K562 (cell line): Measurements from ENCODE around the gene TBX19. TPM values are rescaled to one million over a fixed set of nuclear protein-coding genes. Genes with fewer than 3 reads are reported as not detected.

Experiments used
- ARNT ChIP-seq, 2 experiments: fragments of 450-650 bp; IDR thresholded peaks; 2 replicates each; pipeline ENCODE4 v1.6.1; 2016; ENCODE audit warnings: mild to moderate bottlenecking in 1 of 2
- DNMT1 ChIP-seq: fragments of 450-650 bp; IDR thresholded peaks from 2 replicates; pipeline ENCODE4 v1.6.1; 2016; ENCODE audit warnings: antibody characterized with exemption, mild to moderate bottlenecking
- DPF2 ChIP-seq: fragments of 450-650 bp; IDR thresholded peaks from 2 replicates; pipeline ENCODE4 v1.6.1; 2016
- FOS ChIP-seq: IDR thresholded peaks from 3 replicates; pipeline ENCODE4 v1.6.1; 2011; ENCODE audit not compliant: insufficient read length; ENCODE audit errors: extremely low read depth
- GATAD2A ChIP-seq: fragments of 450-650 bp; IDR thresholded peaks from 2 replicates; pipeline ENCODE4 v1.6.1; 2017
- HDAC2 ChIP-seq: fragments of 450-650 bp; IDR thresholded peaks from 2 replicates; pipeline ENCODE4 v1.6.1; 2016; ENCODE audit warnings: mild to moderate bottlenecking
- JUNB ChIP-seq: fragments of 450-650 bp; formaldehyde crosslinking; conservative IDR thresholded peaks from 2 replicates; pipeline ENCODE4 v1.4.0; 2020; ENCODE audit warnings: mild to moderate bottlenecking
- MAFF ChIP-seq: IDR thresholded peaks from 2 replicates; pipeline ENCODE4 v1.6.1; 2012; ENCODE audit warnings: low read length, improper control_type of control experiment
- RAD51 ChIP-seq: fragments of 450-650 bp; IDR thresholded peaks from 2 replicates; pipeline ENCODE4 v1.7.1; 2016; ENCODE audit warnings: low read depth, mild to moderate bottlenecking, borderline replicate concordance
- RCOR1 ChIP-seq, 2 experiments: IDR thresholded peaks; 2 replicates each; pipeline ENCODE4 v1.6.1; 2012; ENCODE audit warnings: low read depth in 2 of 2, low read length in 2 of 2, borderline replicate concordance in 1 of 2, improper control_type of control experiment in 1 of 2
- SMARCE1 ChIP-seq: fragments of 450-650 bp; IDR thresholded peaks from 2 replicates; pipeline ENCODE4 v1.7.1; 2016; ENCODE audit warnings: mild to moderate bottlenecking
- SUPT5H ChIP-seq: fragments of 450-650 bp; IDR thresholded peaks from 2 replicates; pipeline ENCODE4 v1.6.1; 2016
- TBL1XR1 ChIP-seq, 2 experiments: IDR thresholded peaks; 2 replicates each; pipeline ENCODE4 v1.6.1; 2012; ENCODE audit warnings: improper control_type of control experiment in 2 of 2, low read length in 2 of 2, mild to moderate bottlenecking in 1 of 2
- ZNF12 ChIP-seq: sonication (generic); formaldehyde crosslinking; IDR thresholded peaks from 2 replicates; pipeline ENCODE4 v1.4.0; 2020; ENCODE audit warnings: mild to moderate bottlenecking, missing genetic modification reagents
- ZNF551 ChIP-seq: fragments of 250-450 bp; sonication (Bioruptor Pico); IDR thresholded peaks from 2 replicates; pipeline ENCODE4 v1.5.0; 2021; ENCODE audit warnings: mild to moderate bottlenecking, moderate library complexity
- ZNF668 ChIP-seq: fragments of 250-450 bp; sonication (Bioruptor Pico); IDR thresholded peaks from 2 replicates; pipeline ENCODE4 v1.8.0; 2022; ENCODE audit warnings: mild to moderate bottlenecking, inconsistent platforms
- ZNF695 ChIP-seq: fragments of 450-650 bp; formaldehyde crosslinking; IDR thresholded peaks from 2 replicates; pipeline ENCODE4 v1.4.0; 2020; ENCODE audit warnings: mild to moderate bottlenecking, moderate library complexity
- polyA plus RNA-seq, 8 experiments: library from polyadenylated mRNA; depleted of rRNA in 4 of 8; stranded (reverse) in 5 of 8; unstranded in 3 of 8; fragments of >200 nt; fragmentation: Nextera tagmentation in 2 of 8; fragmentation: Illumina TruSeq in 1 of 8; extraction: Ambion mirVana in 2 of 8; extraction: Trizol in 1 of 8; gene quantifications; 2 replicates each; pipeline versions ENCODE4 v1.2.1 to v1.2.3, GENCODE V29; 2011 to 2014; ENCODE audit warnings: inconsistent platforms in 1 of 8, missing spikeins in 1 of 8
- total RNA-seq, 7 experiments: library from RNA; depleted of rRNA in 6 of 7; stranded (reverse); fragments of >200 nt in 6 of 7; fragmentation: Illumina TruSeq in 2 of 7; extraction: Trizol in 2 of 7; gene quantifications; 2 replicates each; pipeline versions ENCODE4 v1.2.1 to v1.2.3, GENCODE V29; 2011 to 2021; ENCODE audit warnings: low replicate concordance in 1 of 7
- TF ChIP-seq, protein P1 (sequence below), 2 experiments: fragments of 450-650 bp in 1 of 2; sonication (generic) in 1 of 2; formaldehyde crosslinking in 1 of 2; IDR thresholded peaks in 1 of 2; conservative IDR thresholded peaks in 1 of 2; 2 replicates each; pipeline versions ENCODE4 v1.6.1 to v1.8.1; 2016 to 2023; ENCODE audit warnings: mild to moderate bottlenecking in 2 of 2, moderate library complexity in 2 of 2, inconsistent platforms in 1 of 2, missing genetic modification reagents in 1 of 2
- TF ChIP-seq, protein P2 (sequence below): fragments of 250-450 bp; sonication (Bioruptor Pico); IDR thresholded peaks from 2 replicates; pipeline ENCODE4 v1.8.0; 2021; ENCODE audit warnings: moderate library complexity, mild to moderate bottlenecking, inconsistent platforms
- TF ChIP-seq, protein P3 (sequence below): IDR thresholded peaks from 2 replicates; pipeline ENCODE4 v1.6.1; 2012; ENCODE audit warnings: low read depth, low read length, improper control_type of control experiment, borderline replicate concordance
- TF ChIP-seq, protein P4 (sequence below), 2 experiments: fragments of 450-650 bp in 1 of 2; IDR thresholded peaks; 2 replicates each; pipeline ENCODE4 v1.6.1; 2011 to 2017; ENCODE audit warnings: low read depth in 2 of 2, antibody characterized with exemption in 1 of 2, borderline replicate concordance in 1 of 2, low read length in 1 of 2, mild to moderate bottlenecking in 1 of 2, mixed read lengths in 1 of 2; ENCODE audit not compliant: control insufficient read depth in 1 of 2

Gene TBX19
- total and polyA plus RNA-seq, 9 of the 15 experiments (the other 6 are each of a cell fraction or from before 2014, with no cell fraction given), result 0.32 to 3.1 (median 0.95) TPM

DNA sequence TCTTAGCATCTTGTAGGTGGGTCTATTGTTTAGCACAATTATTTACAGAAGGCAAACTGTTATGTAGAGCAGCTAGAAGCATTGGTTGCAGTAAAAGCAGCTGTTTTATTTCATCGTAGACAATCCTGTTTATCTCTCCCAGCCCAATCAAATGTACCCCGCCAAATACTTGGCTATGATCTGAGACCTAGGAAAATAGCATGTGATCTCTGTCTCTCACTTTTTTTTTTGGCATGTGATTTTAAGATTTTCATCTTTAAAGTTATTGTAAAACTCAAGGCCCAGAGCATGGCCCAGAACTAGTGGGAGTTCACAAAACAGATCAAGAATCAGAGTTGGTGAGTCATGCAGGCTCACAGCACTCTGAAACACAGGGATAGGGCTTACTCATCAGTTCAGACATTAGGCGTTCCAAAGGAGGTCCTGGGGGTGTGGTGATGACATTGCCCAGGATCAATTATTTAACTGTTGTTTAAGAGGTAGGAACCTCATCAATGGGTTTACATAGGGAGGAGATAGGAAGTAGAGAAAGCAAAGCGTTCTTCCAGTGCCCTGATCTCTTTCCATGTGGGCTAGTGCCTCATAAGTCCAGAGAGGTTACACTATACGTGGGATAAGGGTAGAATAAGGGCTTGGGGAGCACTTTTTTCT lies 40.2 kb downstream of the TBX19 start (continued):
- TF ChIP-seq, protein P1, sequence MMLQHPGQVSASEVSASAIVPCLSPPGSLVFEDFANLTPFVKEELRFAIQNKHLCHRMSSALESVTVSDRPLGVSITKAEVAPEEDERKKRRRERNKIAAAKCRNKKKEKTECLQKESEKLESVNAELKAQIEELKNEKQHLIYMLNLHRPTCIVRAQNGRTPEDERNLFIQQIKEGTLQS (IDR thresholded peaks at IDR 0.05), result peak; percentile 97
- TF ChIP-seq, protein P1 (CRISPR knock-in tag; conservative IDR thresholded peaks at IDR 0.05), result peak; percentile 75; the same call in 1 of the 2 replicates
- TF ChIP-seq ZNF695 (no peak), ZNF668 (CRISPR knock-in tag) (0 out of 2 replicates have a peak, but pooled peaks have one; percentile 7), TBL1XR1 (IDR thresholded peaks at IDR 0.05; ENCODE audit: low read length in 2 of 2) (peak in 1 of 2 experiments; percentile 54; a peak in 1 of 4 replicates), SUPT5H (no peak), HDAC2 (peak; percentile 51; the same call in 1 of the 2 replicates), ARNT (IDR thresholded peaks at IDR 0.05) (0 out of 4 replicates have a peak, but pooled peaks of 1 of the 2 experiments have one; percentile 20), ZNF551 (CRISPR knock-in tag) (no peak), GATAD2A (no peak), FOS (peak; percentile 72), DNMT1 (no peak), RCOR1 (IDR thresholded peaks at IDR 0.05; ENCODE audit: borderline replicate concordance in 1 of 2, low read depth in 2 of 2, low read length in 2 of 2) (peak; percentile 18 to 58; a peak in 1 of 4 replicates), JUNB (CRISPR knock-in tag) (peak; percentile 77; the same call in 1 of the 2 replicates), SMARCE1 (peak; percentile 91), MAFF (peak; percentile 60; the same call in 1 of the 2 replicates), ZNF12 (no peak), RAD51 (peak; percentile 28; the same call in 1 of the 2 replicates), DPF2 (peak; percentile 91)
- TF ChIP-seq, protein P2, sequence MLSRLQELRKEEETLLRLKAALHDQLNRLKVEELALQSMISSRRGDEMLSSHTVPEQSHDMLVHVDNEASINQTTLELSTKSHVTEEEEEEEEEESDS, result no peak
- TF ChIP-seq, protein P3, sequence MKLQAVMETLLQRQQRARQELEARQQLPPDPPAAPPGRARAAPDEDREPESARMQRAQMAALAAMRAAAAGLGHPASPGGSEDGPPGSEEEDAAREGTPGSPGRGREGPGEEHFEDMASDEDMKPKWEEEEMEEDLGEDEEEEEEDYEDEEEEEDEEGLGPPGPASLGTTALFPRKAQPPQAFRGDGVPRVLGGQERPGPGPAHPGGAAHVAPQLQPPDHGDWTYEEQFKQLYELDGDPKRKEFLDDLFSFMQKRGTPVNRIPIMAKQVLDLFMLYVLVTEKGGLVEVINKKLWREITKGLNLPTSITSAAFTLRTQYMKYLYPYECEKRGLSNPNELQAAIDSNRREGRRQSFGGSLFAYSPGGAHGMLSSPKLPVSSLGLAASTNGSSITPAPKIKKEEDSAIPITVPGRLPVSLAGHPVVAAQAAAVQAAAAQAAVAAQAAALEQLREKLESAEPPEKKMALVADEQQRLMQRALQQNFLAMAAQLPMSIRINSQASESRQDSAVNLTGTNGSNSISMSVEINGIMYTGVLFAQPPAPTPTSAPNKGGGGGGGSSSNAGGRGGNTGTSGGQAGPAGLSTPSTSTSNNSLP, result peak; percentile 53; the same call in 1 of the 2 replicates
- TF ChIP-seq, protein P4, sequence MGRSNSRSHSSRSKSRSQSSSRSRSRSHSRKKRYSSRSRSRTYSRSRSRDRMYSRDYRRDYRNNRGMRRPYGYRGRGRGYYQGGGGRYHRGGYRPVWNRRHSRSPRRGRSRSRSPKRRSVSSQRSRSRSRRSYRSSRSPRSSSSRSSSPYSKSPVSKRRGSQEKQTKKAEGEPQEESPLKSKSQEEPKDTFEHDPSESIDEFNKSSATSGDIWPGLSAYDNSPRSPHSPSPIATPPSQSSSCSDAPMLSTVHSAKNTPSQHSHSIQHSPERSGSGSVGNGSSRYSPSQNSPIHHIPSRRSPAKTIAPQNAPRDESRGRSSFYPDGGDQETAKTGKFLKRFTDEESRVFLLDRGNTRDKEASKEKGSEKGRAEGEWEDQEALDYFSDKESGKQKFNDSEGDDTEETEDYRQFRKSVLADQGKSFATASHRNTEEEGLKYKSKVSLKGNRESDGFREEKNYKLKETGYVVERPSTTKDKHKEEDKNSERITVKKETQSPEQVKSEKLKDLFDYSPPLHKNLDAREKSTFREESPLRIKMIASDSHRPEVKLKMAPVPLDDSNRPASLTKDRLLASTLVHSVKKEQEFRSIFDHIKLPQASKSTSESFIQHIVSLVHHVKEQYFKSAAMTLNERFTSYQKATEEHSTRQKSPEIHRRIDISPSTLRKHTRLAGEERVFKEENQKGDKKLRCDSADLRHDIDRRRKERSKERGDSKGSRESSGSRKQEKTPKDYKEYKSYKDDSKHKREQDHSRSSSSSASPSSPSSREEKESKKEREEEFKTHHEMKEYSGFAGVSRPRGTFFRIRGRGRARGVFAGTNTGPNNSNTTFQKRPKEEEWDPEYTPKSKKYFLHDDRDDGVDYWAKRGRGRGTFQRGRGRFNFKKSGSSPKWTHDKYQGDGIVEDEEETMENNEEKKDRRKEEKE (IDR thresholded peaks at IDR 0.05; ENCODE audit: borderline replicate concordance in 1 of 2, control insufficient read depth in 1 of 2, low read depth in 2 of 2, low read length in 1 of 2), result no peak
